Tibial artery (tissue), 4 donors: ENCODE data around the gene EFCAB6.
A peak's percentile ranks its signal among the peaks of the same experiment; 100 is the strongest.

ENCODE experiments used
- DNase-seq, 2 donors: peaks; one replicate each; pipeline ENCODE4 v3.0.0-alpha.2; 2019
- H3K27ac ChIP-seq, 2 donors: fragments of 200-600 bp; sonication (generic) in 1 of 2; 1 replicate in 1 of 2; 2 replicates in 1 of 2; pipeline ENCODE4 v1.5.1; 2018 to 2019; ENCODE audit warnings: mild to moderate bottlenecking in 1 of 2
- H3K27me3 ChIP-seq, 2 donors: fragments of 200-600 bp; sonication (generic) in 1 of 2; one replicate each; pipeline versions ENCODE4 v1.5.1 to v1.6.0; 2016 to 2019
- H3K36me3 ChIP-seq, 3 donors: fragments of 200-600 bp; sonication (generic) in 2 of 3; one replicate each; pipeline ENCODE4 v1.5.1; 2016 to 2019; ENCODE audit warnings: mild to moderate bottlenecking in 2 of 3
- H3K4me1 ChIP-seq, 4 donors: fragments of 200-600 bp; sonication (generic) in 2 of 4; 1 replicate in 3 of 4; 2 replicates in 1 of 4; pipeline ENCODE4 v1.5.1; 2016 to 2019
- H3K4me3 ChIP-seq, 2 donors: fragments of 200-600 bp; sonication (generic) in 1 of 2; 1 replicate in 1 of 2; 2 replicates in 1 of 2; pipeline ENCODE4 v1.5.1; 2018 to 2019; ENCODE audit warnings: mild to moderate bottlenecking in 2 of 2
- H3K9me3 ChIP-seq, 3 donors: fragments of 200-600 bp; sonication (generic) in 1 of 3; one replicate each; pipeline ENCODE4 v1.5.1; 2016 to 2019
- intact Hi-C: fragments of 100-400 bp; cut with DNase I; formaldehyde crosslinking; loops from one replicate; pipeline ENCODE4 v1.15.0; 2023; ENCODE audit warnings: low total_unique reads
- TF ChIP-seq, protein P1 (sequence below), 2 experiments: fragments of 200-600 bp in 1 of 2; fragments of 450-650 bp in 1 of 2; IDR thresholded peaks; one replicate each; pipeline ENCODE4 v1.5.1; 2017 to 2019; ENCODE audit warnings: antibody characterized with exemption in 2 of 2, mild to moderate bottlenecking in 1 of 2, moderate library complexity in 1 of 2

The EFCAB6 gene

GRCh38 chr22:43795320-43795719 lies 16.8 kb downstream of the EFCAB6 start:
- Histone ChIP-seq H3K4me3 (no peak overlapping the region), H3K4me1 (no peaks in the 10 kb centered on the region), H3K36me3 (no peaks in the 10 kb centered on the region), H3K27me3 (no peaks in the 10 kb centered on the region), H3K27ac (no peak overlapping the region), H3K9me3 (no peaks in the 10 kb centered on the region)
- no peak for DNase-seq
- TF ChIP-seq, protein P1, sequence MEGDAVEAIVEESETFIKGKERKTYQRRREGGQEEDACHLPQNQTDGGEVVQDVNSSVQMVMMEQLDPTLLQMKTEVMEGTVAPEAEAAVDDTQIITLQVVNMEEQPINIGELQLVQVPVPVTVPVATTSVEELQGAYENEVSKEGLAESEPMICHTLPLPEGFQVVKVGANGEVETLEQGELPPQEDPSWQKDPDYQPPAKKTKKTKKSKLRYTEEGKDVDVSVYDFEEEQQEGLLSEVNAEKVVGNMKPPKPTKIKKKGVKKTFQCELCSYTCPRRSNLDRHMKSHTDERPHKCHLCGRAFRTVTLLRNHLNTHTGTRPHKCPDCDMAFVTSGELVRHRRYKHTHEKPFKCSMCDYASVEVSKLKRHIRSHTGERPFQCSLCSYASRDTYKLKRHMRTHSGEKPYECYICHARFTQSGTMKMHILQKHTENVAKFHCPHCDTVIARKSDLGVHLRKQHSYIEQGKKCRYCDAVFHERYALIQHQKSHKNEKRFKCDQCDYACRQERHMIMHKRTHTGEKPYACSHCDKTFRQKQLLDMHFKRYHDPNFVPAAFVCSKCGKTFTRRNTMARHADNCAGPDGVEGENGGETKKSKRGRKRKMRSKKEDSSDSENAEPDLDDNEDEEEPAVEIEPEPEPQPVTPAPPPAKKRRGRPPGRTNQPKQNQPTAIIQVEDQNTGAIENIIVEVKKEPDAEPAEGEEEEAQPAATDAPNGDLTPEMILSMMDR (IDR thresholded peaks at IDR 0.05): no peak
- intact Hi-C loops: no loop called here

GRCh38 chr22:43792905-43793304 lies 19.2 kb downstream of the EFCAB6 start:
- Histone ChIP-seq H3K27me3 (no peaks in the 10 kb centered on the region), H3K4me1 (no peaks in the 10 kb centered on the region), H3K9me3 (no peaks in the 10 kb centered on the region), H3K36me3 (no peaks in the 10 kb centered on the region), H3K4me3 (no peak overlapping the region), H3K27ac (no peak overlapping the region)
- no peak for DNase-seq
- TF ChIP-seq, protein P1 (IDR thresholded peaks at IDR 0.05): no peak
- intact Hi-C loops: no loop called here

DNA sequence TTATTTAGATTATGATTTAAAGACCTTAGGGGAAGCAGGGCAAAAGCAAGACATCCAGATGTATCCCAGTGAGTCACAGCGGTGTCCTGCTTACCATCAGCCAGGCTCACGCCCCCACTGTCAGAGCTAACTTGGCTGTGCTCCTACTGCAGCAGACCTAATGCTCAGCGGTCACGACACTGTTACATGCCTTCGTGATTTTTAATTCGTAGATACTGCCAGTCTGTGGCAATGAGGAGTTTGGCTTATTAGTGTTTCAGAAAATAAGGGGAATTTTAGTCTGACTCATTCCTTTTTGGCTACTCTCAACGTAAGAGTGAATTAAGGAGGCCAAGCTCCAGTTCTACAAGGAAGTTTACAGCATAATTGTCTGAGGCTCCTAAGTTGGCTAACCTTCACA lies 22.7 kb downstream of the EFCAB6 start:
- no peak overlapping the region for H3K27ac ChIP-seq

GRCh38 chr22:43783777-43784176 lies 28.3 kb downstream of the EFCAB6 start:
- H3K4me3 ChIP-seq: no peak overlapping the region
- intact Hi-C loops: no loop called here
- H3K9me3 ChIP-seq: no peaks in the 10 kb centered on the region
- no peak for DNase-seq
- H3K27me3 ChIP-seq: no peaks in the 10 kb centered on the region
- H3K4me1 ChIP-seq: no peaks in the 10 kb centered on the region
- H3K27ac ChIP-seq: no peak overlapping the region
- TF ChIP-seq, protein P1 (IDR thresholded peaks at IDR 0.05): no peak
- peaks cover 0 to 3% (median 0%) of the 10 kb centered on the region in 3 donors for H3K36me3 ChIP-seq

More for the DNA sequence above, 22.7 kb downstream of the EFCAB6 start:
- no peak overlapping the region for H3K4me3 ChIP-seq
- no peaks in the 10 kb centered on the region for H3K9me3 ChIP-seq
- H3K36me3 ChIP-seq: no peaks in the 10 kb centered on the region
- no peaks in the 10 kb centered on the region for H3K4me1 ChIP-seq
- TF ChIP-seq, protein P1 (IDR thresholded peaks at IDR 0.05): no peak
- DNase-seq: peak in 1 of 2 donors; percentile 33
- no peaks in the 10 kb centered on the region for H3K27me3 ChIP-seq
- intact Hi-C loops: no loop called here

- H3K27me3 ChIP-seq: no peaks in the 10 kb centered on the region
- H3K4me3 ChIP-seq: no peak overlapping the region
- no peak for DNase-seq
- no peak overlapping the region for H3K27ac ChIP-seq
- peaks cover 0 to 3% (median 0%) of the 10 kb centered on the region in 3 donors for H3K36me3 ChIP-seq
- intact Hi-C loops: no loop called here
- H3K4me1 ChIP-seq: no peaks in the 10 kb centered on the region
- TF ChIP-seq, protein P1 (IDR thresholded peaks at IDR 0.05): no peak
- H3K9me3 ChIP-seq: no peaks in the 10 kb centered on the region
Observed at GRCh38 chr22:43782448-43782847, 29.7 kb downstream of the EFCAB6 start.

GRCh38 chr22:43777286-43777685 lies 34.8 kb downstream of the EFCAB6 start:
- H3K36me3 ChIP-seq: peaks cover 0 to 5% (median 3%) of the 10 kb centered on the region in 3 donors
- intact Hi-C loops: no loop called here
- H3K27me3 ChIP-seq: no peaks in the 10 kb centered on the region
- no peaks in the 10 kb centered on the region for H3K4me1 ChIP-seq
- no peak overlapping the region for H3K27ac ChIP-seq
- TF ChIP-seq, protein P1 (IDR thresholded peaks at IDR 0.05): no peak
- H3K9me3 ChIP-seq: no peaks in the 10 kb centered on the region
- no peak for DNase-seq
- no peak overlapping the region for H3K4me3 ChIP-seq
